ENCODE results near the gene CCDC71L.

CCDC71L gene

DNA sequence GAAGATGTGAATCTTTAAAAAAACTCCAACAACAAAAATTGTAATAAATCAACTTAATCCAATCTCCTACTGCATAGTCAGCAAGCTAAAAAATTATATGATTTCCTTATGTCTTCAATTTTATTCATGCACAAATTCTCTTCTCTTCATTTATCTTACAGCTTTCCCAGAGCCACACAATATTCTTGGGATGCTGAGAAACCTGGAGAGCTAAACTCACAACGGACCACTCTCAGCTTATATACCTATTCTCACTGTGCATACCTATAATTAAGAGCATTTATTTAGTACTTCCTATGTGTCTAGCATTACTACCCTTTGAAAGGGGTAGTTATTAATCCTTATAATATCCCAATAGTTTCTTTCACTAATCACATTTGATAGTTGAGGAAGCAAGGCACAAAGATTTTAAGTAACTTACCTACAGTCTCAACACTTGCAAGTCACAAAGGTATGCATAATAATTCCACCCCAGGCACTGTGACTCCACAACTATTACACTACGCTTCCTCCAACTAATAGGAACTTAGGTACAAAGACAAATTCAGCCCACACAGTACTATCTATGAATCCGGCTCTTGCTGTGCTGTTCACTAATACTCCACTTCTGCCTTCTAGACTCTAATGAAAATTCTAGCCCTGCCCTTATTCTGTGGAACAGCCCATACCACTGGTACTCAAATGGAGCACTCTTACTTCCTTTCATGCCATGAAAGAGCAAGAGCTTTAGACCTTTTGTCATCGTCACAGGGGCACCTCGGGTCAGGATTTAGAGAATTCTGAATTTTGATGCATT is 5.1 kb downstream of the CCDC71L start:
- H3K4me3 ChIP-seq (ENCODE audit: low read depth, low read length): no peak overlapping the region
- TF ChIP-seq, protein P1, sequence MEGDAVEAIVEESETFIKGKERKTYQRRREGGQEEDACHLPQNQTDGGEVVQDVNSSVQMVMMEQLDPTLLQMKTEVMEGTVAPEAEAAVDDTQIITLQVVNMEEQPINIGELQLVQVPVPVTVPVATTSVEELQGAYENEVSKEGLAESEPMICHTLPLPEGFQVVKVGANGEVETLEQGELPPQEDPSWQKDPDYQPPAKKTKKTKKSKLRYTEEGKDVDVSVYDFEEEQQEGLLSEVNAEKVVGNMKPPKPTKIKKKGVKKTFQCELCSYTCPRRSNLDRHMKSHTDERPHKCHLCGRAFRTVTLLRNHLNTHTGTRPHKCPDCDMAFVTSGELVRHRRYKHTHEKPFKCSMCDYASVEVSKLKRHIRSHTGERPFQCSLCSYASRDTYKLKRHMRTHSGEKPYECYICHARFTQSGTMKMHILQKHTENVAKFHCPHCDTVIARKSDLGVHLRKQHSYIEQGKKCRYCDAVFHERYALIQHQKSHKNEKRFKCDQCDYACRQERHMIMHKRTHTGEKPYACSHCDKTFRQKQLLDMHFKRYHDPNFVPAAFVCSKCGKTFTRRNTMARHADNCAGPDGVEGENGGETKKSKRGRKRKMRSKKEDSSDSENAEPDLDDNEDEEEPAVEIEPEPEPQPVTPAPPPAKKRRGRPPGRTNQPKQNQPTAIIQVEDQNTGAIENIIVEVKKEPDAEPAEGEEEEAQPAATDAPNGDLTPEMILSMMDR (IDR thresholded peaks at IDR 0.05; ENCODE audit: low read depth, low read length): no peak

DNA sequence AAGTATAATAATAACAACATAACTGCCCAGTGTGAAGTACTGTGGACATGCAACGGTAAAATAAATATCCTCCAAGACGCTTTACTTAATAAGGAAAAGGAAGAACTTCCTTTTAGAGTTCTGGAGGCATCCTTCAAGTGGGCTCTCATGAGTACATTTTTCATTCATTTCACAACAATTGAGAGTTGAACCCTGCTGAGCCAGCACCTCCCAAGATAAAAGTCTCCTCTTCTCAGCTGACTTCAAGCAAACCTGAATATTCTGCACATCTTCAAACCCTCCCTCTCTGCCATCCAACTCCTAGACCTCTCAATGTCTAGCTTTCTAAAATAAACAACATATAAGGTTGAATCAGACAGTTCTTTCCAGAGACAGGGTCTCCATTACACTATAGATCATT is 7.5 kb downstream of the CCDC71L start:
- TF ChIP-seq, protein P1 (IDR thresholded peaks at IDR 0.05; ENCODE audit: low read depth, low read length): no peak
- no peak overlapping the region for H3K4me3 ChIP-seq (ENCODE audit: low read depth, low read length)

DNA sequence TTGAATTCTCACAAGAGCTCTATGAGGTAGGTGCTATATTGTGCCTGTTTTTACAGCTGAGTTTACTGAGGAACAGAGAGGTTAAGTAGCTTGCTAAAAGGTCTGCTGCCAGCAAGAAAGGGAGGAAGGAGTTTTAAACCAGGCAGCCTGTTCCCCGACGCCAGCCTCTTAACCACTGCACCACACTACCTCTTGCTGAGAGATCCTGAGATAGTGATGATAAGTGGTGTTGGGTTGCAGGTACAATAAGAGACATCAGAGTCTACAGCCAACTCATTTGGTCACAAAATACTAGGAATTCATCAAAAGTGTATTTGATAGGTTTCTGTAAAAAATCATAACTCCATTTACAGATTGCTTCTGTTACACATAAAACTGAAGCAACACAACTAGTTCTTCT is 8.0 kb downstream of the CCDC71L start:
- TF ChIP-seq, protein P1 (IDR thresholded peaks at IDR 0.05; ENCODE audit: low read depth, low read length): no peak
- no peak overlapping the region for H3K4me3 ChIP-seq (ENCODE audit: low read depth, low read length)

DNA sequence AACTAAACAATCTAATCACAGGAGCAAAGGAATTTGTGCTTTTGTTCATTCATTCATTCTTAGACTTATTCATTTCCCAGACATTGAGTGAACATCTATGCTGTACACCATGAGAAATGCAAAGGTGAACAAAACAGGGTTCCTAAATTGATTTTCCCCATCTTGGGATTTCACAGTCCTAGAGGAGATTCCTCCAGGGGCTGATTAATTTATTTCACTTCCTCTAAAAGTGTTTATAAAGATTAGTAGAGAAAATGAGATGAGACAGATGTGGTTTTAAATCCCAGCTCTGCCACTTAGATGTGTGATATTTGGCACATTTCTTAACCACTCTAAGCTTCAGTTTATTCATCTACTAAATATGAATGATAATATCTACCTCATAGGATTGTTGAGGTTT is 8.9 kb downstream of the CCDC71L start:
- no peak overlapping the region for H3K4me3 ChIP-seq (ENCODE audit: low read depth, low read length)
- TF ChIP-seq, protein P1 (IDR thresholded peaks at IDR 0.05; ENCODE audit: low read depth, low read length): no peak

DNA sequence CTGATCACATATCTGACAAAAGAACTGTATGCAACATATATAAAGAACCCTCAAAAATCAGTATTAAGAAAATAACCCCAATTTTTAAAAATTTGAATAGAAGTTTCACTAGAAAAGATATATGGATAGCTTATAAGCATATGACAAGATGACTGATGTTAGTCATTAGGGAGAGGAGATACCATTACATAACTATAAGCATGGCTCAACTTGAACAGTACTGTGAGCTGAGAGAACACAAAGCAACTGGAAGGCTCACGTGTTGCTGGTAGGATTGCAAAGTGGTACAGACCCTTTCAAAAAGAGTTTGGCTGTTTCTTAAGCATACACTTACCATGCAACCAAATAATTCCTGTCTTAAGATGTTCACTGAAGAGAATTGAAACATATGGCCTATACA is 14.7 kb downstream of the CCDC71L start:
- no peak overlapping the region for H3K4me3 ChIP-seq (ENCODE audit: low read depth, low read length)
- TF ChIP-seq, protein P1 (IDR thresholded peaks at IDR 0.05; ENCODE audit: low read depth, low read length): no peak

DNA sequence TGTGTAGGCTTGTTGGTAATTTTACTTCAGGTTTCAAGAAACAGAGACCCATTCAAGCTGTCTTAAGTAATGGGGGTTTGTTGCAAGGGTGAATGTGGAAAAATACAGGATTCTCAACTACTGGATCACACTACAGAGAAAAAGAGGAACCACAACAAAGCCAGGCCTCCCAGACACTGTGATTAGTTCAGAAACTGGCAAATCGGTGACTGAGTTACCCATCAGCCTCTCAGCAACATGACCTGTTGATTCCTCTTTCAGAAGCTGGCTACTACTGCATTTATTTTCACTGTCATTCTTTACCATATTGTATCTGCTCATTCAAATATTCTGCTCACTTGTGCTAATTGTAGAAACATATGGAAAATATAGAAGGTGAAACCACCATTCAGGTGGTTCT is 16.0 kb downstream of the CCDC71L start:
- TF ChIP-seq, protein P1 (IDR thresholded peaks at IDR 0.05; ENCODE audit: low read depth, low read length): no peak
- H3K4me3 ChIP-seq (ENCODE audit: low read depth, low read length): no peak overlapping the region

DNA sequence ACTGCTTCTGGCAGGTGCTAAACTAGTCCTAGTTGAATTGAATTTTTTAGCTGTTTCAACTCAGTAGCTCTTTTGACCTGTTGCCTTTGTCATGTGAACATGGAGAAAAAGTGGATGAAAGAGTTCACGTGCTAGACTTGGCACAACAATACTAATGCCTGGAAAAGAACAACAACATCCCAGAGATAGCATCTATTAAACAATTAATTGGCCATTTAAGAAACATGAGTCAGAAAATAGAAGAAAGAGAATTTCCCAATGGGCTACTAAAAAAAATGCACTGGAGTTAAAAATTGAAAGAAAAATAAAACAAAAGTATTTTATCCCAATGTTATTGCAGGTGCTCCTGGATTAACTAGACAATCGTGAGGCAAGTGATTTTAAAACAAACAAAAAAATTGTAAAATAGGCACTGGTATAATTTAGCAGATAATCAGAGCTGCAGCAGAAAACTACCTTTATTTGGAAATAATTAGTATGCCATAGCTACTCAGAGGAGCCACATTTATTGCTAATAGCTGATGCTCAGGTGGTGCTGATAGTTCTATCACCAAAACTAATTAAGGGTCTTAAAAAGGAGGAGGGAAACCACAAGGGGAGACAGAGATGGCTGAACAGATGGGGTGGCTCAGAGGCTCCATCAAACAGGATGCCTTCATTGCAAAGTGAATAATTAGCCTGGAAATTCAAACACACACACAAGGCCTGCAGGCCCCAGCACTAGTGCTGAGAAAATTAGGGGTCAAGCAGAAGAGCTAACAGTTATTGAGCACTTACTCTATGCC is 17.6 kb downstream of the CCDC71L start:
- TF ChIP-seq, protein P1 (IDR thresholded peaks at IDR 0.05; ENCODE audit: low read depth, low read length): no peak
- H3K4me3 ChIP-seq (ENCODE audit: low read depth, low read length): no peak overlapping the region

Measured in WI38 (cell line).